ENCODE results near the gene TTC7B. TPM values are rescaled to one million over a fixed set of nuclear protein-coding genes. Genes with fewer than 3 reads are reported as not detected.

TTC7B gene
- total RNA-seq, 1 donor from 2014 or later: 46.0 TPM

DNA sequence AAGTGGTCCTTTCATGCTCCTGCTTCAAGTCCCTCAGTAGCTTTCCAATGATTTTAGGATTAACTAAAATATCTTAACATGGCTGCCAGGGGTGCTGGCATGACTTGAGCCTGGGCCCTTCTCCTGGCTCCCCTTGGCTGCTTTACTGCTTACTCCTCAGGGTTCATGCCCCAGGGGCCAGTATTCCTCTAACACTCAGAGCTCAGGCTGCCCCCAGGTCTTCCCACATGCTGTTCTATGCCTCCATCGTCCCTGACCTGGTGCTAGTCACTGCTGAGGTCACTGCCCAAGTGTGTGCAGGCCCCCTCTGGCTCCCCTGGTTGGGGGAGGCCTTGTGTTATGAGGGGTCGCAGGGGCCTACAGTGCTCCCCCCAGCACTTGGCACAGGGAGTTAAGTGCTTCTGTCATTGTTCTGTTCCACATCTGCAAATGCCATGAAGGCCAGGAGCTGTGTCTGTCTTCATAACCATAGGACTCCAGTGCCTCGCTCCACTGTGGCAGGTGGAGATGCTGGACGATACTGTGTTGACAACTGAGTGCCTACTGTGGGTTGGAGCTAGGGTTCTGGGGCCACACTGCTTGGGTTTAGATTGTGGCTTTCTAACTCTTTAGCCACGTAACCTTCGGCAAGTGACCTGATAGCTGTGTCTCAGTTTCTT is 228.8 kb downstream of the TTC7B start:
- TF ChIP-seq, protein P1, sequence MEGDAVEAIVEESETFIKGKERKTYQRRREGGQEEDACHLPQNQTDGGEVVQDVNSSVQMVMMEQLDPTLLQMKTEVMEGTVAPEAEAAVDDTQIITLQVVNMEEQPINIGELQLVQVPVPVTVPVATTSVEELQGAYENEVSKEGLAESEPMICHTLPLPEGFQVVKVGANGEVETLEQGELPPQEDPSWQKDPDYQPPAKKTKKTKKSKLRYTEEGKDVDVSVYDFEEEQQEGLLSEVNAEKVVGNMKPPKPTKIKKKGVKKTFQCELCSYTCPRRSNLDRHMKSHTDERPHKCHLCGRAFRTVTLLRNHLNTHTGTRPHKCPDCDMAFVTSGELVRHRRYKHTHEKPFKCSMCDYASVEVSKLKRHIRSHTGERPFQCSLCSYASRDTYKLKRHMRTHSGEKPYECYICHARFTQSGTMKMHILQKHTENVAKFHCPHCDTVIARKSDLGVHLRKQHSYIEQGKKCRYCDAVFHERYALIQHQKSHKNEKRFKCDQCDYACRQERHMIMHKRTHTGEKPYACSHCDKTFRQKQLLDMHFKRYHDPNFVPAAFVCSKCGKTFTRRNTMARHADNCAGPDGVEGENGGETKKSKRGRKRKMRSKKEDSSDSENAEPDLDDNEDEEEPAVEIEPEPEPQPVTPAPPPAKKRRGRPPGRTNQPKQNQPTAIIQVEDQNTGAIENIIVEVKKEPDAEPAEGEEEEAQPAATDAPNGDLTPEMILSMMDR (IDR thresholded peaks at IDR 0.05; ENCODE audit: insufficient read depth, low read length, poor library complexity, severe bottlenecking): no peak

DNA sequence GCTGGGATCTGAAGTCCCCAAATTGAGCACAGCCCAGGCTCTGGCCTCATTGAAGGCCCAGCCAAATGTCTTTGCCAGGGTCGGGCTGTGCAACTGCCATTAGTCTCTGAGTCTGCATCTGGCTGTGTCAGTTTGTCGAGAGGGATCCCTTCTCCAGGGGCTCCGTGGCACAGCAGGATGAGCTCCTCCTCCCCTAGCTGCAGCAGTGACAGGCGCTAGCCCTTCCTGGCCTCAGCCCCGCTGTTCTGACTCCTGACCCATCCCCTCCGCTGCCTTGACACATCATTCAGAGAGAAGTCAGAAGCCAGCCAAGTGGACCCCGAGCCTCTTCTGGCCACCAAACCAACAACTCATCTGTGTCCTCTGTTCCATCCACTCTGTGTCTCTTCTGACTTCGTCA is 231.1 kb downstream of the TTC7B start:
- Histone ChIP-seq H3K36me3 (ENCODE audit: control insufficient read depth, insufficient read depth, low read length) (no peaks in the 10 kb centered on the region), H3K27me3 (ENCODE audit: control insufficient read depth, insufficient read depth, low read length) (no peaks in the 10 kb centered on the region), H3K4me3 (ENCODE audit: low read depth, low read length) (no peak overlapping the region)
- no peak for DNase-seq (ENCODE audit: low read depth)
- TF ChIP-seq, protein P1 (IDR thresholded peaks at IDR 0.05; ENCODE audit: insufficient read depth, low read length, poor library complexity, severe bottlenecking): no peak

More for the DNA sequence above, 228.8 kb downstream of the TTC7B start:
- Histone ChIP-seq H3K36me3 (ENCODE audit: control insufficient read depth, insufficient read depth, low read length) (no peaks in the 10 kb centered on the region), H3K27me3 (ENCODE audit: control insufficient read depth, insufficient read depth, low read length) (no peaks in the 10 kb centered on the region), H3K4me3 (ENCODE audit: low read depth, low read length) (no peak overlapping the region)
- DNase-seq (ENCODE audit: low read depth): no peak

DNA sequence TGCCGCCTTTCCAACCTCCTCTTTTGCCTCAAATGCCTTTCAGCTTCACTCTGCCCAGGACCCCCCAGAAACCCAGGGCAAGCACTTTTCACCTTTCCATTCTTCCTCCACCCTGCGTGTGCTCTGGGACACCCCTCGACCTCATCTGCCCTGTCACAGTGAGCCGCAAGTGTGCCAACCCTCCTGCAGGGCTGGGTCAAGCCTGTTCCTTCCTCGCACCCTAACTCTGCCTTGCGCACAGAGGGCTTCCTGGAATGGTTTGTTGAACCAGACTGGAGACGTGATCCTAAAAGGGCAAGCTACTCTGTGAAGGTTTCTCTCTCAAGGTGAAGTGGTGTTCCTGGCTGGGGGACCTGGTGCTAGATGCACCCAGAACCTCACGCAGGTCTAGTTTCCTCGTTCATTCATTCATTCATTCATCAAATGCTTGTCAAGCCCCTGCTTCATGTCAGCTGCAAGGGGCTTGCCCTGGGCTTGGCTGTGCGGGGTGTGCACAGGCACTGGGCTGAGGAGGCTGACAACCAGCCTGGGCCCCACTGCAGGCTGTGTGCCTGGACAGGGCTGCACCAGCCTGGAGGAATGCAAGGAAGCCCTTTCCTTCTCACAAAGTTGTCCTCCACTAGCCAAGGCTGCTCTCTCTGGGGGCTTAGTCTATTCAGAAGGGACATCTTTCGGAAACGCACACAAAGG is 232.2 kb downstream of the TTC7B start:
- TF ChIP-seq, protein P1 (IDR thresholded peaks at IDR 0.05; ENCODE audit: insufficient read depth, low read length, poor library complexity, severe bottlenecking): no peak
- Histone ChIP-seq H3K4me3 (ENCODE audit: low read depth, low read length) (no peak overlapping the region), H3K36me3 (ENCODE audit: control insufficient read depth, insufficient read depth, low read length) (no peaks in the 10 kb centered on the region), H3K27me3 (ENCODE audit: control insufficient read depth, insufficient read depth, low read length) (no peaks in the 10 kb centered on the region)
- no peak for DNase-seq (ENCODE audit: low read depth)

DNA sequence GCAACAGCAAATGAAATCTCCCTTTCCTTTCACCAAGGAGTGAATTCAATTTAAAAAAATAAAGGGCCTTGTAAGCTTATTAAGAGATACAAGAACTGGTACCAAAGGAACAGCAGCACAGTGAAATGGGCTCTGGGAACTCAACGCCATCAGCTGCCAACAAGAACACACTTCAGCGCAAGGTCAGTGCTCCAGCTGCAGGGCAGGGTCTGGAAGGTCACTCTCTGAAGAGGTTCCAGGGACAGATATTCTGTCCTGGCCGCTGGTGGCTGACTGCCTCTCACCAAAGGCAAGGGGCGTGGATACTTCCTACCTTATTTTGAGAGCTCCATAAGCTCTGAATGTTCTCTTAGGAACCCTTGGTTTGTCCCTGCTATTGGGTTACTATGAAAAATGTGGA is 232.8 kb downstream of the TTC7B start:
- no peak overlapping the region for H3K4me3 ChIP-seq (ENCODE audit: low read depth, low read length)
- H3K36me3 ChIP-seq (ENCODE audit: control insufficient read depth, insufficient read depth, low read length): no peaks in the 10 kb centered on the region
- no peaks in the 10 kb centered on the region for H3K27me3 ChIP-seq (ENCODE audit: control insufficient read depth, insufficient read depth, low read length)
- TF ChIP-seq, protein P1 (IDR thresholded peaks at IDR 0.05; ENCODE audit: insufficient read depth, low read length, poor library complexity, severe bottlenecking): no peak
- no peak for DNase-seq (ENCODE audit: low read depth)

DNA sequence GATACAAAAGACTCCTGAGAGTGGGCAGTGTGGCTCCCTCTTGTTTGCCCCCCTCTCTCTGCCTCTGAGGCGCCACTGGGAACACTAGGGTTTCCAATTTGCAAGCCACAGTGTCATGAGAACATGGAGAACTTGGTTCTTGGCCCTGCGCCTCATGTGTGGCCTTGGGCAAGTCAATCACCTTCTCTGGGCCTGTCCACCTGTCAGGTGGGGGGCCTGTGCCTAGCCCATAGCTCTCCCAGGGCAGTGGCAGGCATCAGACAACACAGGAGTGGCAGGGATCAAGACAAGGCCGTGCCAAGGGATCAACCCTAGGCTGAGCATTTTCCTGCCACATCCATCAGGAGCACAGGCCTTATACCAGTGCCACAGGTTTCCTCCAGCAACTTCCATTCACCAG is 234.1 kb downstream of the TTC7B start:
- Histone ChIP-seq H3K4me3 (ENCODE audit: low read depth, low read length) (no peak overlapping the region), H3K27me3 (ENCODE audit: control insufficient read depth, insufficient read depth, low read length) (no peaks in the 10 kb centered on the region), H3K36me3 (ENCODE audit: control insufficient read depth, insufficient read depth, low read length) (no peaks in the 10 kb centered on the region)
- no peak for DNase-seq (ENCODE audit: low read depth)
- TF ChIP-seq, protein P1 (IDR thresholded peaks at IDR 0.05; ENCODE audit: insufficient read depth, low read length, poor library complexity, severe bottlenecking): no peak
